Measurements from ENCODE around the gene ZNF654.
"Not testable (repeated sequence)": the region's sequence is repeated elsewhere in the genome, so short reads cannot be mapped to it uniquely, and the experiment has no call there.

The ZNF654 gene

GRCh38 chr3:88113311-88114162, 54.5 kb downstream of the ZNF654 start:
- peak; percentile 78 for DNase-seq (ENCODE audit: low read depth)
- TF ChIP-seq CTCF (IDR thresholded peaks at IDR 0.05; ENCODE audit: insufficient read depth, low read depth, low read length, missing control alignments) = peak; percentile 82
- H3K4me3 ChIP-seq (ENCODE audit: low read length) = no peak overlapping the region

GRCh38 chr3:88114878-88115549, 56.0 kb downstream of the ZNF654 start:
- H3K4me3 ChIP-seq (ENCODE audit: low read length) = no peak overlapping the region
- no peak for DNase-seq (ENCODE audit: low read depth)

GRCh38 chr3:88117683-88118082, 58.6 kb downstream of the ZNF654 start:
- H3K4me3 ChIP-seq (ENCODE audit: low read length) = no peak overlapping the region
- DNase-seq (ENCODE audit: low read depth) = no peak
- TF ChIP-seq CTCF (IDR thresholded peaks at IDR 0.05; ENCODE audit: insufficient read depth, low read depth, low read length, missing control alignments) = no peak

More at GRCh38 chr3:88114878-88115549, 56.0 kb downstream of the ZNF654 start:
- TF ChIP-seq CTCF (IDR thresholded peaks at IDR 0.05; ENCODE audit: insufficient read depth, low read depth, low read length, missing control alignments) = no peak

GRCh38 chr3:88118603-88119002, 59.5 kb downstream of the ZNF654 start:
- H3K4me3 ChIP-seq (ENCODE audit: low read length); DNase-seq (ENCODE audit: low read depth): not testable (repeated sequence)

GRCh38 chr3:88123526-88123925, 64.5 kb downstream of the ZNF654 start:
- no peak for DNase-seq (ENCODE audit: low read depth)
- no peak for TF ChIP-seq CTCF (IDR thresholded peaks at IDR 0.05; ENCODE audit: insufficient read depth, low read depth, low read length, missing control alignments)
- no peak overlapping the region for H3K4me3 ChIP-seq (ENCODE audit: low read length)

GRCh38 chr3:88131695-88132094, 72.6 kb downstream of the ZNF654 start:
- no peak for TF ChIP-seq CTCF (IDR thresholded peaks at IDR 0.05; ENCODE audit: insufficient read depth, low read depth, low read length, missing control alignments)
- DNase-seq (ENCODE audit: low read depth) = no peak

GRCh38 chr3:88132894-88133293, 73.8 kb downstream of the ZNF654 start:
- TF ChIP-seq CTCF (IDR thresholded peaks at IDR 0.05; ENCODE audit: insufficient read depth, low read depth, low read length, missing control alignments) = no peak
- no peak for DNase-seq (ENCODE audit: low read depth)
- H3K4me3 ChIP-seq (ENCODE audit: low read length) = no peak overlapping the region

More at GRCh38 chr3:88131695-88132094, 72.6 kb downstream of the ZNF654 start:
- no peak overlapping the region for H3K4me3 ChIP-seq (ENCODE audit: low read length)
